ENCODE data around the gene RASGRP2.

RASGRP2 gene

DNA sequence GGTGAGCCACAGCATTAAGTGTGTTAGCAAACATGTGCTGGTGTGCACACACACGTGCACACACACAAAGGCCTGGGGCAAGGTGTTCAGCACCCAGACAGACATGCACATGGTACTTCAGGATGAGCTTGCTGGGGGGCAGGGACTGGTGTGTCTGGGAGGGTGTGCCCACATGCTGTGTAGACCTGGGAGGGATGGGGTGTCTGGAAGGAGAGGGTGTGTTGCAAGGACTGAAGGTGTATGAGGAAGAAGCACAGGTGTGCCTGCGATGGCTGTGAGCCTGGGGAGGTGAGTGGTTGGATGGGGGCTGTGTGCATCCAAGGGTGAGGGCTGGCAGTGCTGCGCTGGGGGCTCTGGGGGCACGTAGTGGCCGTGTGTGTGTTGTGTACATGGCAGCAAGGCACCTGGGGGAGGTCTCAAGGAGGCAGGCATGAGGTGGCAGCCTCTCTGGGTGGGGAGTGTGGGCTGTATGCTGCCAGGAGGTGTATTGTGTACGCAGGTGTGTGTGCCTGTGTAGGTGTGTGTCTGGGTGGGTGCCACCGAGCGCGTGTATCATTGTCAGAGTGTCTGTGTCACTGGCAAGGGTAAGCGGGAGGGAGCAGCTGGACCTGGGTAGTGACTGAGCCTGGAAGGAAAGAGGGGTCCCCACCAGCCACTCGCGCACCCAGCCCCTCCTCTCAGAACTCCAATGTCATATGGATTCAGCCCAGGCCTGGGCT, 23.1 kb downstream of the RASGRP2 start:
- H3K27me3 Mint-ChIP-seq: peaks cover 72% of the 10 kb centered on the region
- H3K4me1 Mint-ChIP-seq: peaks cover 20% of the 10 kb centered on the region
- H3K9me3 Mint-ChIP-seq: no peaks in the 10 kb centered on the region
- DNase-seq: no peak
- no peaks in the 10 kb centered on the region for H3K36me3 Mint-ChIP-seq
- no peak overlapping the region for H3K4me3 Mint-ChIP-seq
- CTCF ChIA-PET: interaction anchor here (1.5 kb wide), 1 partner anchor 32 kb away, joined by 4 read pairs; no protein-coding TSS in a partner anchor
- H3K27ac Mint-ChIP-seq: no peak overlapping the region

DNA sequence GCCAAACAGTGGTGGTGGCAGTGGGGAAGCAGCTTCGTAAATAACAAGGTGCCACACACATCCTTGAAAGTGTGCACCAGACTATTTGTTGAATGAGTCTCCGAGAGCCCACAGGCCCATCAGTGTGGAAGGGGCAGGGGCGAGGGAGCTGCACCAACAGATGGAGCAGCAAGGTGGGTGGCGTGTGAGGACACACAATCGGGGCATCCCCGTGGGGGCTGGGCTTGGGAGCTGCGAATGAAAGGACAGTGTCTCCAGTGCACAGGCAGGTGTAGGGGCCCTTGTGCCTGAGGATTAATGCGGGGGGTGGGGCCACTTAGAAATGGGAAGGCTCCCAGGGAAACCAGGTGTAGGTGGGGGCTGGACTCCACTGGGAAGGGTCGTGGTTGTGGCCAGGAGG, 23.8 kb downstream of the RASGRP2 start:
- Mint-ChIP-seq H3K4me3 (no peak overlapping the region), H3K9me3 (no peaks in the 10 kb centered on the region), H3K36me3 (no peaks in the 10 kb centered on the region), H3K27ac (no peak overlapping the region), H3K4me1 (peaks cover 17% of the 10 kb centered on the region), H3K27me3 (peaks cover 78% of the 10 kb centered on the region)
- CTCF ChIA-PET: interaction anchor here (1.0 kb wide), 1 partner anchor 31 kb away, joined by 3 read pairs; no protein-coding TSS in a partner anchor
- DNase-seq: no peak

GRCh38 chr11:64719406-64719805, 24.5 kb downstream of the RASGRP2 start:
- Mint-ChIP-seq H3K9me3 (no peaks in the 10 kb centered on the region), H3K36me3 (no peaks in the 10 kb centered on the region), H3K4me1 (peaks cover 13% of the 10 kb centered on the region), H3K4me3 (no peak overlapping the region), H3K27ac (no peak overlapping the region), H3K27me3 (peaks cover 86% of the 10 kb centered on the region)
- DNase-seq: no peak
- CTCF ChIA-PET: interaction anchor here (1.0 kb wide), 1 partner anchor 31 kb away, joined by 3 read pairs; no protein-coding TSS in a partner anchor

GRCh38 chr11:64718780-64719124, 25.2 kb downstream of the RASGRP2 start:
- CTCF ChIA-PET: interaction anchor here (0.6 kb wide), 1 partner anchor 107 kb away, joined by 6 read pairs; no protein-coding TSS in a partner anchor
- no peak for DNase-seq
- Mint-ChIP-seq H3K36me3 (no peaks in the 10 kb centered on the region), H3K27ac (no peak overlapping the region), H3K27me3 (peaks cover 92% of the 10 kb centered on the region), H3K4me3 (no peak overlapping the region), H3K9me3 (no peaks in the 10 kb centered on the region), H3K4me1 (peaks cover 8% of the 10 kb centered on the region)

DNA sequence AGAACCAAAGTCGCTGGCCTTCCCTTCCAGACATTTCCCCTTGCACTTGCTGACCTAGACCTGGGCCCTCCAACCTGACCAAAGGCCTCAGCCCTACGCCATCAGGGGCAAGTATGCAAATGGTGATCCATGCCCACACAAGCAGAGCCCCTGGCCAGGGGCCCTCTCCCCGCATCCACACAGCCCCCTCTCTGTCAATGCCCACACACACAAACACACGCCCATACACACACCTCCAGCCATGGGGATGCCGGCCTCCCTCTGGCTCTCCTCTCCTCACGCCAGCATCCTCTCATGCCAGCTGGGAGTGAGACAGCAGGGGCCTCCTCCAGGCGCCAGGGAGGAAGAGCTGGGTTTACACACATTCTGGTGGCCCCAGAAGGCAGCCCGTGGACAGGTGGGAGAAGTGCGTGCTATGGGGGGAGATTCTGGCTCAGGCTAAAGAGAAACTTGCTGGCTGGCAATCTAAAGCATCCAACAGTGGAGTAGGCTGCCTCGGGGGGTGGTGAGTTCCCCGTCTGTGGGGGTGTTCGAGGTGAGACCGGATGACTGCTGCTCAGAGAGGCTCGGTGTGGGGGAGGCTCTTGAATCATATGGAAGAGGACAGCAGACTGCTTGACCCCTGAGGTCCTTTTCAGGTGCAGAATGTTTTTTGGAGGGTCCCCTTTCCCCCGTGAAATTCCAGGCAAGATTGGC, 25.7 kb downstream of the RASGRP2 start:
- Mint-ChIP-seq H3K27ac (no peak overlapping the region), H3K27me3 (peaks cover 94% of the 10 kb centered on the region), H3K9me3 (no peaks in the 10 kb centered on the region), H3K4me3 (no peak overlapping the region), H3K36me3 (no peaks in the 10 kb centered on the region), H3K4me1 (peaks cover 5% of the 10 kb centered on the region)
- CTCF ChIA-PET: interaction anchor here (0.6 kb wide), 1 partner anchor 107 kb away, joined by 6 read pairs; no protein-coding TSS in a partner anchor
- no peak for DNase-seq

- H3K4me1 Mint-ChIP-seq: peaks cover 6% of the 10 kb centered on the region
- no peaks in the 10 kb centered on the region for H3K9me3 Mint-ChIP-seq
- no peak overlapping the region for H3K27ac Mint-ChIP-seq
- CTCF ChIA-PET: interaction anchor here (0.7 to 2.2 kb wide), 2 partner anchors 14 to 28 kb away, joined by 3 to 11 read pairs; no protein-coding TSS in a partner anchor
- H3K4me3 Mint-ChIP-seq: no peak overlapping the region
- H3K27me3 Mint-ChIP-seq: peaks cover 93% of the 10 kb centered on the region
- DNase-seq: no peak
- H3K36me3 Mint-ChIP-seq: no peaks in the 10 kb centered on the region
These were observed 26.7 kb downstream of the RASGRP2 start for GRCh38 chr11:64717268-64717578.

DNA sequence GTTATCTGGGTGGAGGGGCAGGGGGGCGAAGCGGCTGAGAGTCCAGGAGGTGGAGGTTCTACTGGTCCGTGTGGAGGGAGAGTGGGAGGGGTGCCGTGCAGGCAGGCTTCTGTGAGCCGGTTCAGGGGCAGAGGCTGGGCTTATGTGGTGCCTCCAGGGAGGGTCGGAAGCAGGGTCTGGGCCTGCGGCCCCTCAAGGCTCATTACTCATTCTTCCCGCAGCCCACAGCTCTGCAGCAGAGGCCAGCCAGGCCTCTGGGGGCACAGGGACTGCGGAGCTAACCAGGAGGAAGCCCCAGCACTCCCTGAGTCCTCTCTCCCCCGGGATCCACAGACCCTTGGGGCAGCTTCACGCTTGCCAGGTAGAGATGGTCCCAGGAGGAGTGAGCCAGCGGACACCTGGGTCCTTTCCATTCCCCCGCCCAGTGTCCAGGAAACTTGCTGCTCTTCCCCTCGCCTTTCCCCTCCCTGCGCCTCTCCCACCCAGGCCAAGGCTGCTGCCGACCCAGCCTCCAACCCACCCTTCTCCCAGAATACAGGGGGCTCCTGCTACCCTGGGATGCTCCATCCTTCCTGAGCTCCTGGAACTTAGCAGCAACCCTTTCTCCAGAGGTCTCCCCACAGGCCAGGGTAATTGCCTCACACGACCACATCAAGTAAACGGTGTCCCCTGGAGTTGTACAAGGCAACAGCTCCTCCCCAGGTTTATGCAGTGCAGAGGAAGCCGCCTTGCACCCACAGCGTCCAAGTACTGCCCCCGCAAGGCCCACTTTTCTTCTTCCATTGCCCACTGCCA, 27.3 kb downstream of the RASGRP2 start:
- H3K4me3 Mint-ChIP-seq: no peak overlapping the region
- H3K36me3 Mint-ChIP-seq: no peaks in the 10 kb centered on the region
- no peaks in the 10 kb centered on the region for H3K9me3 Mint-ChIP-seq
- H3K27ac Mint-ChIP-seq: no peak overlapping the region
- CTCF ChIA-PET: interaction anchor here (0.6 to 2.2 kb wide), 4 partner anchors 12 to 67 kb away, joined by 3 to 11 read pairs (median 3); no protein-coding TSS in a partner anchor
- peaks cover 11% of the 10 kb centered on the region for H3K4me1 Mint-ChIP-seq
- peaks cover 93% of the 10 kb centered on the region for H3K27me3 Mint-ChIP-seq
- DNase-seq: no peak

GRCh38 chr11:64715756-64716472, 28.0 kb downstream of the RASGRP2 start:
- no peak for DNase-seq
- Mint-ChIP-seq H3K4me3 (no peak overlapping the region), H3K4me1 (peaks cover 16% of the 10 kb centered on the region), H3K27ac (no peak overlapping the region), H3K9me3 (no peaks in the 10 kb centered on the region), H3K27me3 (peaks cover 93% of the 10 kb centered on the region), H3K36me3 (no peaks in the 10 kb centered on the region)
- CTCF ChIA-PET: interaction anchor here (0.6 to 2.2 kb wide), 3 partner anchors 12 to 66 kb away, joined by 3 to 11 read pairs (median 3); no protein-coding TSS in a partner anchor

- no peak for DNase-seq
- CTCF ChIA-PET: interaction anchor here (1.8 to 2.2 kb wide), 2 partner anchors 11 to 26 kb away, joined by 5 to 11 read pairs; no protein-coding TSS in a partner anchor
- Mint-ChIP-seq H3K4me1 (peaks cover 19% of the 10 kb centered on the region), H3K36me3 (no peaks in the 10 kb centered on the region), H3K27me3 (peaks cover 93% of the 10 kb centered on the region), H3K27ac (no peak overlapping the region), H3K4me3 (no peak overlapping the region), H3K9me3 (no peaks in the 10 kb centered on the region)
These were observed 28.8 kb downstream of the RASGRP2 start for GRCh38 chr11:64715110-64715509.

GRCh38 chr11:64714666-64715065, 29.3 kb downstream of the RASGRP2 start:
- H3K4me3 Mint-ChIP-seq: no peak overlapping the region
- CTCF ChIA-PET: interaction anchor here (0.8 to 1.8 kb wide), 2 partner anchors 11 to 16 kb away, joined by 3 to 5 read pairs; no protein-coding TSS in a partner anchor
- H3K4me1 Mint-ChIP-seq: peaks cover 19% of the 10 kb centered on the region
- no peaks in the 10 kb centered on the region for H3K36me3 Mint-ChIP-seq
- no peaks in the 10 kb centered on the region for H3K9me3 Mint-ChIP-seq
- peaks cover 93% of the 10 kb centered on the region for H3K27me3 Mint-ChIP-seq
- no peak for DNase-seq
- H3K27ac Mint-ChIP-seq: no peak overlapping the region

DNA sequence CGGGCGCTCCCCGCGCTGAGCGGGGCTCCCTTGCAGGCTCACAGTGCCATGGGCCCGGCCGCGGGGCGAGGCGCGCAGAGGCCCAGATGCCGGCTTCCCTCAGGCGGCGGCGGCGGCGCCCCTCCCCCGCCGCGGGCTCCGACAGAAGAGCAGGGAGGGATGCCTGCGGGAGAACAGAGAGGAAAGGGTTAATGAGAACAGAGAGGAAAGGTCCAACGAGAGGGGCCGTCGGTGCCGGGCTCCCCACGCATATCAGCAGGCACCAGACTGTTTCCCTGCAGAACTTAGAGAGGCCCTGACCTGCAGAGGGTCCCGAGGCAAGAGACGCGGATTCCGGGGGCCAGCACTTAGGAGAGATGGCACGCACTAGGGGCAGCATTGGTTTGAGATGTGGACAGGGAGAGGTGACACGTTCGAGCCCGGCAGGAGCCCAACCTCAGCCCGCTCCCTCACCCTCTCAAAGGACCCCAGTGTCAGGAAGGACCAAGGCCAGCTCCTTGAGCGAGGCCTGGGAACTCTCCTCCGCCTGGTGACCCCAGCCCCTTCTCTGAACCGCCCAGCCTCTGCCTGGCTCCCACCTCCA, 30.1 kb downstream of the RASGRP2 start:
- Mint-ChIP-seq H3K9me3 (no peaks in the 10 kb centered on the region), H3K4me1 (peaks cover 19% of the 10 kb centered on the region), H3K27ac (no peak overlapping the region), H3K4me3 (no peak overlapping the region), H3K36me3 (no peaks in the 10 kb centered on the region), H3K27me3 (peaks cover 95% of the 10 kb centered on the region)
- DNase-seq: no peak
- CTCF ChIA-PET: interaction anchor here (0.8 to 1.8 kb wide), 2 partner anchors 10 to 15 kb away, joined by 3 to 5 read pairs; no protein-coding TSS in a partner anchor

GRCh38 chr11:64713016-64713707, 30.8 kb downstream of the RASGRP2 start:
- Mint-ChIP-seq H3K27me3 (peaks cover 92% of the 10 kb centered on the region), H3K9me3 (no peaks in the 10 kb centered on the region), H3K4me1 (peaks cover 19% of the 10 kb centered on the region), H3K4me3 (no peak overlapping the region), H3K27ac (no peak overlapping the region), H3K36me3 (no peaks in the 10 kb centered on the region)
- peak; percentile 50 for DNase-seq
- CTCF ChIA-PET: no interaction called here

Data from activated naive CD4-positive, alpha-beta T cell treated with anti-CD3 and anti-CD28 coated beads, Interleukin-2, amount 10 ng/mL, durations not matched to agents 7 days and 5 days (primary cell).